PC-9 (cell line): ENCODE results near the gene LIMS2. TPM values are rescaled to one million over a fixed set of nuclear protein-coding genes. Genes with fewer than 3 reads are reported as not detected.

Experiments used
- BruUV-seq: library from RNA; stranded (reverse); fragments of 400-500 nt; replicated peaks from 2 replicates; lab custom pipeline; 2021; lab: Mats Ljungman, UMichigan
- CTCF ChIA-PET: fragments of 300-600 bp; sonication (Branson Sonifier 250); formaldehyde crosslinking; loops from one replicate; lab custom pipeline; 2022; ENCODE audit warnings: antibody characterized with exemption; lab: Charles Lee
- POLR2A ChIA-PET: fragments of 300-600 bp; sonication (Branson Sonifier 250); formaldehyde crosslinking; loops from one replicate; lab custom pipeline; 2022; ENCODE audit warnings: antibody characterized with exemption; ENCODE audit not compliant: unreplicated experiment; lab: Charles Lee
- DNase-seq, 2 experiments: peaks; one replicate each; pipeline versions ENCODE4 v3.0.0 to v3.0.0-alpha.2; 2015 to 2022; ENCODE audit warnings: mixed read lengths in 1 of 2
- H2AFZ ChIP-seq: fragments of 200-600 bp; sonication (generic); 2 replicates; pipeline ENCODE4 v1.8.1; 2017; ENCODE audit warnings: antibody characterized with exemption
- H3F3A ChIP-seq: fragments of 200-600 bp; sonication (generic); 2 replicates; pipeline ENCODE4 v1.8.1; 2017; ENCODE audit warnings: antibody characterized with exemption, mild to moderate bottlenecking, low read depth; ENCODE audit not compliant: insufficient read depth
- H3K27ac ChIP-seq: fragments of 200-600 bp; sonication (generic); 2 replicates; pipeline ENCODE4 v1.6.1; 2016; ENCODE audit warnings: mixed run types
- H3K27me3 ChIP-seq: fragments of 200-600 bp; sonication (generic); 2 replicates; pipeline ENCODE4 v1.6.1; 2016; ENCODE audit warnings: low read depth, mixed run types; ENCODE audit not compliant: insufficient read depth
- H3K36me3 ChIP-seq: fragments of 200-600 bp; sonication (generic); 2 replicates; pipeline ENCODE4 v1.6.1; 2016; ENCODE audit warnings: low read depth, mixed run types
- H3K4me1 ChIP-seq: fragments of 200-600 bp; sonication (generic); replicated peaks from 2 replicates; pipeline ENCODE4 v1.6.1; 2016; ENCODE audit warnings: mixed run types; ENCODE audit not compliant: insufficient read depth
- H3K4me2 ChIP-seq: fragments of 200-600 bp; sonication (generic); 2 replicates; pipeline ENCODE4 v1.6.1; 2017; ENCODE audit warnings: mixed run types
- H3K4me3 ChIP-seq: fragments of 200-600 bp; sonication (generic); 2 replicates; pipeline ENCODE4 v1.6.1; 2016; ENCODE audit warnings: mixed run types
- H3K79me2 ChIP-seq: fragments of 200-600 bp; sonication (generic); 2 replicates; pipeline ENCODE4 v1.6.1; 2017; ENCODE audit warnings: low read depth, mixed run types
- H3K9me2 ChIP-seq: fragments of 200-600 bp; sonication (generic); 2 replicates; pipeline ENCODE4 v1.8.1; 2017; ENCODE audit warnings: mild to moderate bottlenecking; ENCODE audit not compliant: insufficient read depth
- H3K9me3 ChIP-seq: fragments of 200-600 bp; sonication (generic); 2 replicates; pipeline ENCODE4 v1.8.1; 2016; ENCODE audit warnings: low read depth; ENCODE audit not compliant: insufficient read depth
- H4K20me1 ChIP-seq: fragments of 200-600 bp; sonication (generic); 2 replicates; pipeline ENCODE4 v1.8.1; 2017; ENCODE audit not compliant: insufficient read depth
- EZH2 ChIP-seq: fragments of 200-600 bp; sonication (generic); IDR thresholded peaks from 2 replicates; pipeline ENCODE4 v1.8.0; 2017; ENCODE audit warnings: antibody characterized with exemption, low read depth
- intact Hi-C: fragments of 100-400 bp; cut with micrococcal nuclease; formaldehyde crosslinking; loops from one replicate; pipeline ENCODE4 v1.10.0; 2022; ENCODE audit not compliant: unreplicated experiment
- total RNA-seq: library from RNA; stranded (reverse); gene quantifications from 2 replicates; pipeline ENCODE4 v1.2.3, GENCODE V29; 2021
- TF ChIP-seq, protein P1 (sequence below): fragments of 200-600 bp; sonication (generic); conservative IDR thresholded peaks from 2 replicates; pipeline ENCODE4 v1.6.1; 2017; ENCODE audit warnings: mixed run types, antibody characterized with exemption, mild to moderate bottlenecking, moderate library complexity

LIMS2 gene
- total RNA-seq, 1 experiment from 2014 or later, result 1.4 TPM

DNA sequence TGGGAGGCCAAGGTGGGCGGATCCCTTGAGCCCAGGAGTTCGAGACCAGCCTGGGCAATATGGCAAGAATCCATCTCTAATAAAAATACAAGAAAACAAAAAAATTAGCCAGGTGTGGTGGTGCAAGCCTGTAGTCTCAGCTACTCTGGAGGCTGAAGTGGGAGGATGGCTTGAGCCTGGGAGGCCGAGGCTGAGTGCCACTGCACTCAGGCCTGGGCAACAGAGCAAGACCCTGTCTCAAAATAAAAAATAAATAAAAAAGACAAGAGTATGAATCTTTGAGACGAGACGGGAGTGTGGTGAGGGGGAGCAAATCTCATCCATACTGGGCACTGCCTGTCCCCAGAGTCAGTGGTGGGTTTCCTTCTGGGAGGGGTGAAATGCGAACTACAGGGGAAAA, 17.2 kb downstream of the LIMS2 start:
- H3K4me1 ChIP-seq, result no peaks in the 10 kb centered on the region
- H3K9me3 ChIP-seq, result peaks cover 5% of the 10 kb centered on the region; the same call in 1 of the 2 replicates
- no peaks in the 10 kb centered on the region for H3K79me2 ChIP-seq
- no peak overlapping the region for H3K4me3 ChIP-seq
- no peak overlapping the region for H3K27ac ChIP-seq
- intact Hi-C loops, result no loop called here
- H2AFZ ChIP-seq, result no peak overlapping the region
- no peaks in the 10 kb centered on the region for H3F3A ChIP-seq
- ChIA-PET CTCF (no interaction called here), POLR2A (no interaction called here)
- H3K9me2 ChIP-seq, result no peaks in the 10 kb centered on the region
- H3K4me2 ChIP-seq, result no peak overlapping the region
- DNase-seq, result no peak
- H3K36me3 ChIP-seq, result no peaks in the 10 kb centered on the region
- H4K20me1 ChIP-seq, result no peaks in the 10 kb centered on the region
- TF ChIP-seq EZH2, result no peak
- 0 out of 2 replicates have a peak, but pooled peaks cover 2% of the 10 kb centered on the region for H3K27me3 ChIP-seq
- BruUV-seq, result no TSS peak

DNA sequence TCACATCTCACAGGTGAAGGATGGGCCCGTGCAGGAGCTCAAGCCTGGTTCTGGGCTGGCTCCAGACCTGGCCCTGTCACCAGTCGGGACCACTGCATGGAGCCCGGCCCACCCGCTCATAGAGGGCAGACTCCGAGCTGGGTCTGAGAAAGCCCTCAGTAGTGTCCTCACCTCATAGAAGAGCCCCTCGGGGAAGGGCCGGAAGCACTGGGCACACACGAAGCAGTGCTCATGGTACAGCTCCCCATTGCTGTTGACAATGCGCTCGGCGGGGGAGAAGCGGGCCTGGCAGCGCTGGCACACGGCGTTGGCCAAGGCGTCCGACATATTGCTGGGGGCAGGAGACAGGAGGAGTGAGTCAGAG, 18.1 kb downstream of the LIMS2 start:
- Histone ChIP-seq H4K20me1 (no peaks in the 10 kb centered on the region), H3K27ac (no peak overlapping the region), H3K27me3 (no peaks in the 10 kb centered on the region), H3K9me3 (peaks cover 5% of the 10 kb centered on the region; the same call in 1 of the 2 replicates), H3K4me3 (no peak overlapping the region), H3K4me1 (no peaks in the 10 kb centered on the region), H3K36me3 (no peaks in the 10 kb centered on the region), H2AFZ (no peak overlapping the region), H3K9me2 (no peaks in the 10 kb centered on the region), H3K4me2 (no peak overlapping the region), H3F3A (no peaks in the 10 kb centered on the region), H3K79me2 (no peaks in the 10 kb centered on the region)
- CTCF ChIA-PET, result no interaction called here
- no peak for DNase-seq
- POLR2A ChIA-PET, result no interaction called here
- intact Hi-C loops, result no loop called here
- BruUV-seq, result no TSS peak
- no peak for TF ChIP-seq EZH2

DNA sequence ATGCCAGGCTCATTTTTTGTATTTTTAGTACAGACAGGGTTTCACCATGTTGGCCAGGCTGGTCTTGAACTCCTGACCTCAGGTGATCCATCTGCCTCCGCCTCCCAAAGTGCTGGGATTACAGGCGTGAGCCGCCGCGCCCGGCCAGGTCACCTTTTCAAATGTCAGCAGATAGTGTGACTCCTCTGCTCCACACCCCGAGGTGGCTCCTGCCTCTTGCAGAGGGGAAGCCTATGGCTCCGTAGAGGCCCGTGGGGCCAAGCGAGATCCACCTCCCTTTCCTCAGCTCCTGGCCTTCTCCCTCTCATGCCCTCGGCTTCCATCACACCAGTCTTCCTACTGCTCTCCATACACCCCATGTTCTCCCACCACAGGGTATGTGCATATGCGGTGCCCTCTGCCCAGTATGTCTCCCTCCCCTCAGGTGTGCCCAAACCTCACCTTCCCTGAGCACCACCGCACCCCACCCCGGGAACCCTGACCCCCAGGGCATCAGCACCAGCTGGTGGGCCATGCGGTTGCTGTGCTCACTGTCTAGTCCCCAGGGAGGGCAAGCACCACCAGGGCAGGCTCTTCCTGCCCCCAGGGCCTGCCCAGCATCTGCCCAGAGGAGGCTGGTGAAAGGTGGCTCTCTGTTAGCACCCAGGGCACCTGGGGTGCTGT, 18.6 kb downstream of the LIMS2 start:
- Histone ChIP-seq H3K9me2 (no peaks in the 10 kb centered on the region), H4K20me1 (no peaks in the 10 kb centered on the region), H3K79me2 (no peaks in the 10 kb centered on the region), H3K4me1 (no peaks in the 10 kb centered on the region), H2AFZ (no peak overlapping the region), H3K4me3 (no peak overlapping the region), H3K4me2 (no peak overlapping the region), H3F3A (no peaks in the 10 kb centered on the region), H3K36me3 (no peaks in the 10 kb centered on the region), H3K9me3 (peaks cover 5% of the 10 kb centered on the region; the same call in 1 of the 2 replicates), H3K27me3 (no peaks in the 10 kb centered on the region), H3K27ac (no peak overlapping the region)
- no peak for DNase-seq
- CTCF ChIA-PET, result no interaction called here
- no TSS peak for BruUV-seq
- TF ChIP-seq, protein P1, sequence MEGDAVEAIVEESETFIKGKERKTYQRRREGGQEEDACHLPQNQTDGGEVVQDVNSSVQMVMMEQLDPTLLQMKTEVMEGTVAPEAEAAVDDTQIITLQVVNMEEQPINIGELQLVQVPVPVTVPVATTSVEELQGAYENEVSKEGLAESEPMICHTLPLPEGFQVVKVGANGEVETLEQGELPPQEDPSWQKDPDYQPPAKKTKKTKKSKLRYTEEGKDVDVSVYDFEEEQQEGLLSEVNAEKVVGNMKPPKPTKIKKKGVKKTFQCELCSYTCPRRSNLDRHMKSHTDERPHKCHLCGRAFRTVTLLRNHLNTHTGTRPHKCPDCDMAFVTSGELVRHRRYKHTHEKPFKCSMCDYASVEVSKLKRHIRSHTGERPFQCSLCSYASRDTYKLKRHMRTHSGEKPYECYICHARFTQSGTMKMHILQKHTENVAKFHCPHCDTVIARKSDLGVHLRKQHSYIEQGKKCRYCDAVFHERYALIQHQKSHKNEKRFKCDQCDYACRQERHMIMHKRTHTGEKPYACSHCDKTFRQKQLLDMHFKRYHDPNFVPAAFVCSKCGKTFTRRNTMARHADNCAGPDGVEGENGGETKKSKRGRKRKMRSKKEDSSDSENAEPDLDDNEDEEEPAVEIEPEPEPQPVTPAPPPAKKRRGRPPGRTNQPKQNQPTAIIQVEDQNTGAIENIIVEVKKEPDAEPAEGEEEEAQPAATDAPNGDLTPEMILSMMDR, result no peak
- TF ChIP-seq EZH2, result no peak
- POLR2A ChIA-PET, result no interaction called here
- intact Hi-C loops, result no loop called here

DNA sequence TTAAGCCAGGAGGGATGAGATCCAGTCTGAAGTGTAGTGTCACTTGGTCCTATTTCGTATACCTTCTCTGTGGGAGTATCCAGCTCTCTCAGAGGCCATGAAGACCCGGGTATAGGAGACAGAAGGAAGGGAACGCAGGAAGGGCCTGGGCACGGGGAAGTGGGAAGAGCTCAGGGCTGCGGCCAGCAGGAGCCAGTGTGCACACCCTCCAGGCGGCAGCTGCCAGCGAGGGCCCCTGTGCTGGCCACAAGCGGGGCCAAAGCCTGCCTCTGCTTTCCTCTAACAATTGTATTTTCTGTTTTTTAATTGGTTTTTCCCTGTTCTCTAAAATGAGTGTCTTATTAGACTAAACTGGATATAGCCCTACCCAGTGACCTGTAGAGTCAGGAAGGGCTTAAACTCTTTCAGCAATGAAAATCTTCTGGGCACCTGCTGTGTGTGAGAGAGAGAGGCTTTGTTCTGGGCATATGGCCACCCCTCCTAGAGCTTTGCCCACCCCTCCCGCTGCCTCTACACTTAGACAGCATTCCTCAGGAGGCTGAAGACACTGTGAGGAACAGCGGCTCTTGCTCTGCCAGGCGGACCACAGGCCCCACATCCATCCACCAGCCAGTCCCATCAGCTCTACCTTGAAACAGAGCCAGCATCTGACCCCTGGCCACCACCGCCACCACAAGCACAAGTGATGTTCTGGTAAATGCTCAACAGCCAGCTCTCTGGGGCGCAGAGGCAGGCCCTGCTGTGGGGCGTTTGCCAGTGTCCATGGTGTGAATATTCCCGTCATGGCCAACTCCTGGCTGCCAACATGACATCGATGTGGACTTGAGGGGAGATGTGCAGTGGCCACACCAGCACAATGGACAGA, 19.9 kb downstream of the LIMS2 start:
- Histone ChIP-seq H4K20me1 (no peaks in the 10 kb centered on the region), H3K4me3 (no peak overlapping the region), H3K79me2 (no peaks in the 10 kb centered on the region), H3K4me2 (no peak overlapping the region), H3F3A (no peaks in the 10 kb centered on the region), H3K9me3 (peaks cover 5% of the 10 kb centered on the region; the same call in 1 of the 2 replicates), H2AFZ (no peak overlapping the region), H3K9me2 (no peaks in the 10 kb centered on the region), H3K36me3 (no peaks in the 10 kb centered on the region), H3K27me3 (no peaks in the 10 kb centered on the region), H3K4me1 (no peaks in the 10 kb centered on the region), H3K27ac (no peak overlapping the region)
- no TSS peak for BruUV-seq
- ChIA-PET POLR2A (no interaction called here), CTCF (no interaction called here)
- no peak for DNase-seq
- TF ChIP-seq, protein P1, result no peak
- TF ChIP-seq EZH2, result no peak
- intact Hi-C loops, result no loop called here
